B cell (primary cell): ENCODE results near the gene ARHGAP28. TPM values are rescaled to one million over a fixed set of nuclear protein-coding genes. Genes with fewer than 3 reads are reported as not detected.

Experiments
- ATAC-seq: fragments of 200-7000 bp; cut with Tn5 transposase; one replicate; pipeline ENCODE4 v1.10.0; 2021; ENCODE audit warnings: low read depth, mild to moderate bottlenecking, moderate number of reproducible peaks, moderate library complexity
- CTCF ChIA-PET: fragments of 350-600 bp; sonication (Branson Sonifier 250); formaldehyde crosslinking; loops from one replicate; lab custom pipeline; 2021; ENCODE audit warnings: antibody characterized with exemption, inconsistent platforms; lab: Charles Lee
- POLR2A ChIA-PET: fragments of 350-600 bp; sonication (Branson Sonifier 250); formaldehyde crosslinking; loops from one replicate; lab custom pipeline; 2021; ENCODE audit warnings: antibody characterized with exemption; lab: Charles Lee
- DNase-seq: peaks from one replicate; pipeline ENCODE4 v3.0.0; 2013
- H2AFZ ChIP-seq: 2 replicates; pipeline ENCODE4 v1.6.1; 2012; ENCODE audit warnings: mild to moderate bottlenecking, low read depth, low read length; ENCODE audit not compliant: insufficient read depth, poor library complexity, severe bottlenecking
- H3K27ac ChIP-seq, 2 donors: 1 replicate in 1 of 2; 2 replicates in 1 of 2; pipeline ENCODE4 v1.5.1; 2012 to 2013; ENCODE audit warnings: low read length in 2 of 2, mild to moderate bottlenecking in 2 of 2, moderate library complexity in 1 of 2
- H3K27me3 ChIP-seq, 4 experiments: fragments of 200-600 bp in 1 of 4; sonication (generic) in 1 of 4; replicated peaks in 1 of 4; 1 replicate in 2 of 4; 2 replicates in 2 of 4; pipeline versions ENCODE4 v1.6.1 to v1.7.0; 2013 to 2016; ENCODE audit warnings: low read length in 3 of 4, mild to moderate bottlenecking in 2 of 4, mixed read lengths in 1 of 4, moderate library complexity in 1 of 4; ENCODE audit not compliant: insufficient read depth in 4 of 4, control insufficient read depth in 3 of 4; ENCODE audit errors: control extremely low read depth in 1 of 4
- H3K36me3 ChIP-seq, 2 experiments: replicated peaks in 1 of 2; 1 replicate in 1 of 2; 2 replicates in 1 of 2; pipeline versions ENCODE4 v1.6.1 to v1.7.1; 2013; ENCODE audit warnings: low read length in 1 of 2; ENCODE audit not compliant: insufficient read depth in 2 of 2, control insufficient read depth in 1 of 2; ENCODE audit errors: control extremely low read depth in 1 of 2, extremely low read depth in 1 of 2
- H3K4me1 ChIP-seq, 2 donors: fragments of 200-600 bp in 1 of 2; sonication (generic) in 1 of 2; 1 replicate in 1 of 2; 2 replicates in 1 of 2; pipeline versions ENCODE4 v1.5.1 to v1.6.1; 2013 to 2017; ENCODE audit warnings: low read length in 2 of 2; ENCODE audit not compliant: control insufficient read depth in 2 of 2, insufficient read depth in 2 of 2
- H3K4me2 ChIP-seq: replicated peaks from 2 replicates; pipeline ENCODE3; 2012; ENCODE audit warnings: mild to moderate bottlenecking, low read depth, low read length; ENCODE audit not compliant: poor library complexity, severe bottlenecking
- H3K4me3 ChIP-seq, 5 experiments: fragments of 200-600 bp in 1 of 5; sonication (generic) in 1 of 5; 1 replicate in 3 of 5; 2 replicates in 2 of 5; pipeline versions ENCODE4 v1.5.1 to v1.7.0; 2011 to 2016; ENCODE audit warnings: low read length in 4 of 5, mild to moderate bottlenecking in 4 of 5, low read depth in 2 of 5, control low read depth in 1 of 5, moderate library complexity in 1 of 5; ENCODE audit not compliant: insufficient read depth in 1 of 5; ENCODE audit errors: control extremely low read depth in 1 of 5, extremely low read depth in 1 of 5
- H3K79me2 ChIP-seq: fragments of 200-600 bp; sonication (generic); one replicate; pipeline ENCODE4 v1.6.0; 2016; ENCODE audit warnings: low read length; ENCODE audit not compliant: control insufficient read depth, insufficient read depth
- H3K9ac ChIP-seq: fragments of 200-600 bp; sonication (generic); 2 replicates; pipeline ENCODE4 v1.6.1; 2017; ENCODE audit warnings: mild to moderate bottlenecking, low read length, moderate library complexity
- H3K9me3 ChIP-seq, 3 donors: one replicate each; pipeline versions ENCODE4 v1.6.1 to v1.7.1; 2013; ENCODE audit warnings: low read length in 2 of 3; ENCODE audit not compliant: control insufficient read depth in 2 of 3, insufficient read depth in 1 of 3; ENCODE audit errors: control extremely low read depth in 1 of 3
- H4K20me1 ChIP-seq: 2 replicates; pipeline ENCODE4 v1.6.0; 2012; ENCODE audit warnings: mild to moderate bottlenecking, low read length; ENCODE audit not compliant: insufficient read depth, control insufficient read depth, poor library complexity, severe bottlenecking
- H3K27ac Mint-ChIP-seq: one replicate; pipeline ENCODE4 v1.8.0; 2021; ENCODE audit warnings: mixed read lengths
- H3K27me3 Mint-ChIP-seq: one replicate; pipeline ENCODE4 v1.8.0; 2021; ENCODE audit warnings: mixed read lengths
- H3K4me1 Mint-ChIP-seq: one replicate; pipeline ENCODE4 v1.8.0; 2021; ENCODE audit warnings: mixed read lengths
- H3K4me3 Mint-ChIP-seq: one replicate; pipeline ENCODE4 v1.8.0; 2021; ENCODE audit warnings: mixed read lengths
- H3K9me3 Mint-ChIP-seq: one replicate; pipeline ENCODE4 v1.8.0; 2022; ENCODE audit warnings: mixed read lengths; ENCODE audit not compliant: insufficient read depth
- CTCF ChIP-seq: fragments of 200-600 bp; IDR thresholded peaks from one replicate; pipeline ENCODE4 v1.8.0; 2022; ENCODE audit warnings: antibody characterized with exemption, mild to moderate bottlenecking
- EZH2 ChIP-seq: IDR thresholded peaks from 2 replicates; pipeline ENCODE4 v1.6.1; 2012; ENCODE audit warnings: borderline replicate concordance, low read depth, mild to moderate bottlenecking, moderate library complexity, low read length; ENCODE audit not compliant: insufficient read depth, poor library complexity, severe bottlenecking
- WGBS: methylation state at CpG from one replicate; pipeline ENCODE4 v1.1.5; 2013; ENCODE audit warnings: missing lambda C conversion rate; ENCODE audit not compliant: insufficient coverage; 5-methylcytosine and 5-hydroxymethylcytosine counted together
- intact Hi-C: fragments of 100-400 bp; cut with micrococcal nuclease; formaldehyde crosslinking; loops from one replicate; pipeline ENCODE4 v1.10.0; 2022
- polyA plus RNA-seq: library from polyadenylated mRNA; depleted of rRNA; stranded (reverse); fragments of >200 nt; gene quantifications from 2 replicates; pipeline ENCODE4 v1.2.3, GENCODE V29; 2012
- total RNA-seq, 2 donors: library from RNA; stranded (reverse); fragments of 120-200 nt in 1 of 2; gene quantifications; 1 replicate in 1 of 2; 2 replicates in 1 of 2; pipeline versions ENCODE4 v1.2.3 to v1.2.4, GENCODE V29; 2013 to 2022

Gene ARHGAP28
- total and polyA plus RNA-seq, 2 donors (not counting 1 experiment from before 2014, with no cell fraction given), result not detected

DNA sequence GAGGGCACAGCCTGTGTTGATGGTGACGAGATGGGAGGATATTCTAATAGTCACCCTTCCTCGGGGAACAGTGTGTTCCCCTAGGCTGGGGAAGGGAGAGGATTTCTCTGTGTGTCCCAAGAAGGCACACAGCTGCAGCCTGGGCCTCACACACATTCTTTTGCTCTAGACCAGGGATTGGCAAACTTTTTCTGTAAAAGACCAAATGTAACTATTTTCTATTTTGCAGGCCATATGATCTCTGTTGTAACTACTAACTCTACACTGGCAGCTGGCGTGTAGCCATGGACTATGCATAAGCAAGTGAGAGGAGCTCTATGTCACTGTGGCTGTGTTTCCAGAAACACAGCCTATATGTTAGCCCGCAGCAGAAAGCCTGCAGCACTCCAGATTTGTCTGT lies 65.8 kb downstream of the ARHGAP28 start:
- Histone ChIP-seq H3K27ac (no peak overlapping the region), H3K4me2 (no peak overlapping the region), H3K36me3 (no peaks in the 10 kb centered on the region), H3K79me2 (no peaks in the 10 kb centered on the region), H3K27me3 (no peaks in the 10 kb centered on the region), H3K4me1 (no peaks in the 10 kb centered on the region), H3K4me3 (no peak overlapping the region), H2AFZ (no peak overlapping the region), H3K9ac (no peak overlapping the region), H4K20me1 (no peaks in the 10 kb centered on the region), H3K9me3 (peaks cover 0 to 3% (median 0%) of the 10 kb centered on the region in 3 donors)
- Mint-ChIP-seq H3K27ac (no peak overlapping the region), H3K4me3 (no peak overlapping the region), H3K4me1 (no peaks in the 10 kb centered on the region), H3K9me3 (peaks cover 2% of the 10 kb centered on the region), H3K27me3 (no peaks in the 10 kb centered on the region)
- ChIA-PET POLR2A (no interaction called here), CTCF (no interaction called here)
- ATAC-seq (no peak), DNase-seq (no peak)
- no peak for TF ChIP-seq CTCF
- no peak for TF ChIP-seq EZH2
- intact Hi-C loops, result no loop called here
- 71% methylated on average over 4 of the region's 4 CpGs for WGBS

DNA sequence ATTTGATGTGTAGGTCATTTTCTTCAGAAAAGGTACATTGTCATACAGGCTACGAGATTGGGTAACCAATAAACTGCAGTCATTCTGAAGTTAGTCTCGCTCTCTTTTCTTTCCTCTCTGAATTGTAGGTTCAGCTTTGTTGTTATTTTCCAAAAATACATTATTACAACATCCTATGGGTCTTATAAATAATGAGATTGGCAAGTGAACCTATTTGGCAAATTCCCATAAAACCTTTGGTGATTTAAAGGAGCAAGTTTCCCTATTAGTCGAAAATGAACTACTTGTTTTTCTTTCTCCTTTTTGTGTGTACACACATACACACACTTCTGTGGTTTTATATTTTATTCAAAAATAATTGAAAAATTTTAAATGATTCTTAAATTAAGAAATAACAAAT lies 67.0 kb downstream of the ARHGAP28 start:
- H3K4me1 ChIP-seq, result no peaks in the 10 kb centered on the region
- ATAC-seq, result no peak
- H3K9me3 ChIP-seq, result peaks cover 0 to 3% (median 0%) of the 10 kb centered on the region in 3 donors
- H3K27ac ChIP-seq, result no peak overlapping the region
- Mint-ChIP-seq H3K27me3 (no peaks in the 10 kb centered on the region), H3K9me3 (peaks cover 2% of the 10 kb centered on the region), H3K4me3 (no peak overlapping the region), H3K27ac (no peak overlapping the region), H3K4me1 (no peaks in the 10 kb centered on the region)
- no CpG with 5 or more reads among the region's 3 CpGs for WGBS
- no peaks in the 10 kb centered on the region for H3K79me2 ChIP-seq
- intact Hi-C loops, result no loop called here
- TF ChIP-seq CTCF (no peak), EZH2 (no peak)
- POLR2A ChIA-PET, result no interaction called here
- no peak overlapping the region for H3K9ac ChIP-seq
- no peaks in the 10 kb centered on the region for H3K36me3 ChIP-seq
- CTCF ChIA-PET, result no interaction called here
- no peak overlapping the region for H3K4me3 ChIP-seq
- no peak for DNase-seq
- no peak overlapping the region for H2AFZ ChIP-seq
- no peaks in the 10 kb centered on the region for H3K27me3 ChIP-seq
- H3K4me2 ChIP-seq, result no peak overlapping the region
- H4K20me1 ChIP-seq, result no peaks in the 10 kb centered on the region
